SK-N-SH (cell line): ENCODE measurements around the gene AFF1. TPM values are rescaled to one million over a fixed set of nuclear protein-coding genes. Genes with fewer than 3 reads are reported as not detected.

Source experiments
- CTCF ChIA-PET: fragments of 300-600, 350-600 bp; formaldehyde crosslinking; extraction: SDS; loops from one replicate; lab custom pipeline; 2021; lab: Yijun Ruan, JAX
- POLR2A ChIA-PET: fragments of 350-600 bp; sonication (Branson Sonifier 250); formaldehyde crosslinking; extraction: SDS; loops from one replicate; lab custom pipeline; 2020; ENCODE audit warnings: antibody characterized with exemption, inconsistent platforms; lab: Yijun Ruan, JAX
- DNase-seq: peaks from one replicate; pipeline ENCODE4 v3.0.0; 2012
- H2AFZ ChIP-seq: fragments of 200-600 bp; sonication (generic); 2 replicates; pipeline ENCODE4 v1.8.1; 2016; ENCODE audit warnings: antibody characterized with exemption, mild to moderate bottlenecking, low read depth
- H3F3A ChIP-seq: fragments of 200-600 bp; sonication (generic); replicated peaks from 2 replicates; pipeline ENCODE3; 2016; ENCODE audit warnings: antibody characterized with exemption, mild to moderate bottlenecking; ENCODE audit not compliant: insufficient read depth
- H3K27ac ChIP-seq, 2 experiments: fragments of 200-500 bp in 1 of 2; fragments of 200-600 bp in 1 of 2; sonication (Bioruptor generic) in 1 of 2; sonication (generic), shearing (Covaris generic) in 1 of 2; 2 replicates each; pipeline versions ENCODE4 v1.5.1 to v1.6.1; 2014 to 2016; ENCODE audit warnings: low read depth in 2 of 2, inconsistent platforms in 1 of 2, low read length in 1 of 2, mild to moderate bottlenecking in 1 of 2, mixed read lengths in 1 of 2
- H3K27me3 ChIP-seq: fragments of 200-600 bp; sonication (generic), shearing (Covaris generic); 2 replicates; pipeline ENCODE4 v1.6.1; 2016; ENCODE audit warnings: mixed run types; ENCODE audit not compliant: insufficient read depth
- H3K36me3 ChIP-seq, 2 experiments: fragments of 200-500 bp in 1 of 2; fragments of 200-600 bp in 1 of 2; sonication (Bioruptor generic) in 1 of 2; sonication (generic) in 1 of 2; replicated peaks in 1 of 2; 2 replicates each; pipeline versions ENCODE3 to v1.5.1; 2014 to 2016; ENCODE audit warnings: low read length in 1 of 2, mild to moderate bottlenecking in 1 of 2; ENCODE audit not compliant: insufficient read depth in 2 of 2, control insufficient read depth in 1 of 2
- H3K4me1 ChIP-seq, 2 experiments: fragments of 200-500 bp in 1 of 2; fragments of 200-600 bp in 1 of 2; sonication (Bioruptor generic) in 1 of 2; sonication (generic), shearing (Covaris generic) in 1 of 2; 2 replicates each; pipeline versions ENCODE4 v1.5.1 to v1.6.1; 2014 to 2016; ENCODE audit warnings: low read depth in 1 of 2, low read length in 1 of 2, mixed run types in 1 of 2; ENCODE audit not compliant: insufficient read depth in 2 of 2, control insufficient read depth in 1 of 2
- H3K4me2 ChIP-seq: fragments of 200-600 bp; sonication (generic), shearing (Covaris generic); 2 replicates; pipeline ENCODE4 v1.6.1; 2017; ENCODE audit warnings: mixed run types
- H3K4me3 ChIP-seq, 2 experiments: fragments of 200-500 bp in 1 of 2; fragments of 200-600 bp in 1 of 2; sonication (Bioruptor generic) in 1 of 2; sonication (generic), shearing (Covaris generic) in 1 of 2; 2 replicates each; pipeline versions ENCODE4 v1.5.1 to v1.8.1; 2014 to 2016; ENCODE audit warnings: low read depth in 2 of 2, inconsistent platforms in 1 of 2, low read length in 1 of 2, mild to moderate bottlenecking in 1 of 2, mixed read lengths in 1 of 2, moderate library complexity in 1 of 2
- H3K79me2 ChIP-seq: fragments of 200-600 bp; sonication (generic); 2 replicates; pipeline ENCODE4 v1.8.1; 2017; ENCODE audit warnings: mild to moderate bottlenecking; ENCODE audit not compliant: insufficient read depth
- H3K9ac ChIP-seq: fragments of 200-600 bp; sonication (generic); 2 replicates; pipeline ENCODE4 v1.6.1; 2017; ENCODE audit warnings: mixed run types
- H3K9me2 ChIP-seq: fragments of 200-600 bp; sonication (generic); 2 replicates; pipeline ENCODE4 v1.6.1; 2017; ENCODE audit warnings: mixed run types
- H3K9me3 ChIP-seq: fragments of 200-600 bp; sonication (generic); 2 replicates; pipeline ENCODE4 v1.6.1; 2017; ENCODE audit warnings: mixed run types, mild to moderate bottlenecking, moderate library complexity
- H4K20me1 ChIP-seq: fragments of 200-600 bp; sonication (generic); 2 replicates; pipeline ENCODE4 v1.6.1; 2017; ENCODE audit warnings: mild to moderate bottlenecking, mixed run types; ENCODE audit not compliant: insufficient read depth
- ELF1 ChIP-seq: IDR thresholded peaks from 2 replicates; pipeline ENCODE4 v1.4.0; 2012
- FOXJ3 ChIP-seq: sonication (generic); formaldehyde crosslinking; IDR thresholded peaks from 2 replicates; pipeline ENCODE4 v1.5.1; 2020; ENCODE audit warnings: mild to moderate bottlenecking, missing genetic modification reagents
- FOXM1 ChIP-seq: IDR thresholded peaks from 2 replicates; pipeline ENCODE4 v1.4.0; 2012; ENCODE audit warnings: low read depth, mild to moderate bottlenecking
- GATA2 ChIP-seq: sonication (generic); formaldehyde crosslinking; IDR thresholded peaks from 2 replicates; pipeline ENCODE4 v1.5.0; 2020; ENCODE audit warnings: mild to moderate bottlenecking, missing genetic modification reagents
- JUND ChIP-seq: IDR thresholded peaks from 2 replicates; pipeline ENCODE4 v1.4.0; 2012
- MAX ChIP-seq: IDR thresholded peaks from 2 replicates; pipeline ENCODE4 v1.4.0; 2012; ENCODE audit warnings: low read depth
- NFIC ChIP-seq: IDR thresholded peaks from 2 replicates; pipeline ENCODE4 v1.4.0; 2012; ENCODE audit warnings: borderline replicate concordance
- RAD21 ChIP-seq: IDR thresholded peaks from 2 replicates; pipeline ENCODE4 v1.6.1; 2012; ENCODE audit warnings: mild to moderate bottlenecking, low read length
- RXRA ChIP-seq: IDR thresholded peaks from 2 replicates; pipeline ENCODE4 v1.4.0; 2012; ENCODE audit warnings: low read depth, mild to moderate bottlenecking, borderline replicate concordance
- SMC3 ChIP-seq: IDR thresholded peaks from 2 replicates; pipeline ENCODE4 v1.6.1; 2012; ENCODE audit warnings: low read depth, low read length, improper control_type of control experiment
- ZBTB33 ChIP-seq: IDR thresholded peaks from 2 replicates; pipeline ENCODE4 v1.4.0; 2012; ENCODE audit warnings: low read depth, borderline replicate concordance
- WGBS: methylation state at CpG from one replicate; pipeline ENCODE4 v1.1.6; 2017; ENCODE audit warnings: low lambda C conversion rate; 5-methylcytosine and 5-hydroxymethylcytosine counted together
- polyA plus RNA-seq, 3 experiments: library from polyadenylated mRNA; depleted of rRNA; stranded (reverse); fragments of >200 nt; gene quantifications; 2 replicates each; pipeline ENCODE4 v1.2.3, GENCODE V29; 2012
- TF ChIP-seq, protein P1 (sequence below): IDR thresholded peaks from 2 replicates; pipeline ENCODE4 v1.6.1; 2012; ENCODE audit warnings: mild to moderate bottlenecking, low read depth, low read length, moderate library complexity
- TF ChIP-seq, protein P2 (sequence below): fragments of 200-600 bp; sonication (generic); IDR thresholded peaks from 2 replicates; pipeline ENCODE4 v1.6.1; 2017; ENCODE audit warnings: antibody characterized with exemption, mild to moderate bottlenecking, moderate library complexity

Gene AFF1
- polyA plus RNA-seq, 1 of the 3 experiments (the other 2 are of a cell fraction) = 2.7 TPM

- Histone ChIP-seq H3K4me1 (no peaks in the 10 kb centered on the region), H3K4me2 (no peak overlapping the region), H4K20me1 (no peaks in the 10 kb centered on the region), H3K79me2 (no peaks in the 10 kb centered on the region), H3K27ac (no peak overlapping the region), H3K36me3 (peaks cover 41 to 59% of the 10 kb centered on the region in 2 experiments), H3K27me3 (no peaks in the 10 kb centered on the region), H3K9ac (no peak overlapping the region), H3K9me2 (no peaks in the 10 kb centered on the region), H2AFZ (no peak overlapping the region), H3K4me3 (no peak overlapping the region), H3F3A (no peaks in the 10 kb centered on the region), H3K9me3 (no peaks in the 10 kb centered on the region)
- 98% methylated on average over 7 of the region's 7 CpGs for WGBS
- ChIA-PET POLR2A (no interaction called here), CTCF (no interaction called here)
- TF ChIP-seq ELF1 (no peak), JUND (no peak), RXRA (no peak), MAX (no peak), SMC3 (no peak), NFIC (no peak), ZBTB33 (no peak), FOXM1 (no peak), FOXJ3 (CRISPR knock-in tag) (no peak), RAD21 (no peak), GATA2 (no peak)
- TF ChIP-seq, protein P1, sequence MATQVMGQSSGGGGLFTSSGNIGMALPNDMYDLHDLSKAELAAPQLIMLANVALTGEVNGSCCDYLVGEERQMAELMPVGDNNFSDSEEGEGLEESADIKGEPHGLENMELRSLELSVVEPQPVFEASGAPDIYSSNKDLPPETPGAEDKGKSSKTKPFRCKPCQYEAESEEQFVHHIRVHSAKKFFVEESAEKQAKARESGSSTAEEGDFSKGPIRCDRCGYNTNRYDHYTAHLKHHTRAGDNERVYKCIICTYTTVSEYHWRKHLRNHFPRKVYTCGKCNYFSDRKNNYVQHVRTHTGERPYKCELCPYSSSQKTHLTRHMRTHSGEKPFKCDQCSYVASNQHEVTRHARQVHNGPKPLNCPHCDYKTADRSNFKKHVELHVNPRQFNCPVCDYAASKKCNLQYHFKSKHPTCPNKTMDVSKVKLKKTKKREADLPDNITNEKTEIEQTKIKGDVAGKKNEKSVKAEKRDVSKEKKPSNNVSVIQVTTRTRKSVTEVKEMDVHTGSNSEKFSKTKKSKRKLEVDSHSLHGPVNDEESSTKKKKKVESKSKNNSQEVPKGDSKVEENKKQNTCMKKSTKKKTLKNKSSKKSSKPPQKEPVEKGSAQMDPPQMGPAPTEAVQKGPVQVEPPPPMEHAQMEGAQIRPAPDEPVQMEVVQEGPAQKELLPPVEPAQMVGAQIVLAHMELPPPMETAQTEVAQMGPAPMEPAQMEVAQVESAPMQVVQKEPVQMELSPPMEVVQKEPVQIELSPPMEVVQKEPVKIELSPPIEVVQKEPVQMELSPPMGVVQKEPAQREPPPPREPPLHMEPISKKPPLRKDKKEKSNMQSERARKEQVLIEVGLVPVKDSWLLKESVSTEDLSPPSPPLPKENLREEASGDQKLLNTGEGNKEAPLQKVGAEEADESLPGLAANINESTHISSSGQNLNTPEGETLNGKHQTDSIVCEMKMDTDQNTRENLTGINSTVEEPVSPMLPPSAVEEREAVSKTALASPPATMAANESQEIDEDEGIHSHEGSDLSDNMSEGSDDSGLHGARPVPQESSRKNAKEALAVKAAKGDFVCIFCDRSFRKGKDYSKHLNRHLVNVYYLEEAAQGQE = no peak
- TF ChIP-seq, protein P2, sequence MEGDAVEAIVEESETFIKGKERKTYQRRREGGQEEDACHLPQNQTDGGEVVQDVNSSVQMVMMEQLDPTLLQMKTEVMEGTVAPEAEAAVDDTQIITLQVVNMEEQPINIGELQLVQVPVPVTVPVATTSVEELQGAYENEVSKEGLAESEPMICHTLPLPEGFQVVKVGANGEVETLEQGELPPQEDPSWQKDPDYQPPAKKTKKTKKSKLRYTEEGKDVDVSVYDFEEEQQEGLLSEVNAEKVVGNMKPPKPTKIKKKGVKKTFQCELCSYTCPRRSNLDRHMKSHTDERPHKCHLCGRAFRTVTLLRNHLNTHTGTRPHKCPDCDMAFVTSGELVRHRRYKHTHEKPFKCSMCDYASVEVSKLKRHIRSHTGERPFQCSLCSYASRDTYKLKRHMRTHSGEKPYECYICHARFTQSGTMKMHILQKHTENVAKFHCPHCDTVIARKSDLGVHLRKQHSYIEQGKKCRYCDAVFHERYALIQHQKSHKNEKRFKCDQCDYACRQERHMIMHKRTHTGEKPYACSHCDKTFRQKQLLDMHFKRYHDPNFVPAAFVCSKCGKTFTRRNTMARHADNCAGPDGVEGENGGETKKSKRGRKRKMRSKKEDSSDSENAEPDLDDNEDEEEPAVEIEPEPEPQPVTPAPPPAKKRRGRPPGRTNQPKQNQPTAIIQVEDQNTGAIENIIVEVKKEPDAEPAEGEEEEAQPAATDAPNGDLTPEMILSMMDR = no peak
- no peak for DNase-seq
Observed at GRCh38 chr4:87130985-87131703, 196.3 kb downstream of the AFF1 start.
